Right lung (tissue), 5 donors: ENCODE measurements around the gene CCDC39. TPM values are rescaled to one million over a fixed set of nuclear protein-coding genes. Genes with fewer than 3 reads are reported as not detected.

Experiments
- polyA plus RNA-seq, 5 donors: library from polyadenylated mRNA; unstranded; fragments of 120-200 nt; gene quantifications; one replicate each; pipeline versions ENCODE4 v1.2.1 to v1.2.3, GENCODE V29; 2013; ENCODE audit warnings: inconsistent platforms in 1 of 5, low replicate concordance in 1 of 5; ENCODE audit not compliant: insufficient read length in 5 of 5, insufficient read depth in 1 of 5

CCDC39 gene
- polyA plus RNA-seq, 5 donors: 5.9 to 15.0 (median 9.7) TPM

Other genes starting within 250 kb of the CCDC39 start
- gene TTC14, start 77.3 kb downstream of the CCDC39 start, polyA plus RNA-seq: 100 to 1,000 TPM in 4 of 5 donors, 10 to 100 TPM in 1; 82.4 to 156 (median 129) TPM
- gene FXR1, start 233.2 kb upstream of the CCDC39 start, polyA plus RNA-seq: 100 to 1,000 TPM; 168 to 240 (median 235) TPM